HUDEP-2 (cell line): ENCODE data around the gene DSE.

Experiments
- DNase-seq, 76 experiments: peaks; one replicate each; lab custom pipeline; 2025; ENCODE audit not compliant: unreplicated experiment in 76 of 76; lab: John Stamatoyannopoulos, UW

DSE gene

GRCh38 chr6:116406678-116407345 lies 36.1 kb downstream of the DSE start:
- no peak for DNase-seq

- no peak for DNase-seq
These were observed 37.7 kb downstream of the DSE start for GRCh38 chr6:116408491-116408890.

GRCh38 chr6:116409756-116410155 lies 39.0 kb downstream of the DSE start:
- DNase-seq, result no peak

DNA sequence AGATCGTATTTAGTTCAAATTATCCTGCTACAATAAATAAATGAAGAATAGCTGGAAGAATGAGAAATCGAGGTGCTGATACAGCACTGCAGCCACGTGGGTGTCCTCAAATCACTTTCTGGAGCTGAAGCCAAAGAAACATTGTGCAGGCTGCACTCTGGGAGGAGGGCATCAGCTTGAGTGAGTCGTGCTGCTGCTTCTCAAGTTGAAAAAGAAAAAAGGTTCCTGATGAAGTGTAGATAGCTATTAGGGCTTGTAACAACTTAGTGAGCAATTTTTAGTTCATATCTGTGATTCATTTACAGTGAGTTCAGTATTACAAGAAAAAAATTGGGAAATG lies 40.5 kb downstream of the DSE start:
- DNase-seq, result no peak

GRCh38 chr6:116412270-116412669 lies 41.5 kb downstream of the DSE start:
- no peak for DNase-seq

- no peak for DNase-seq
These were observed 42.6 kb downstream of the DSE start for GRCh38 chr6:116413357-116413756.

GRCh38 chr6:116417661-116418060 lies 46.9 kb downstream of the DSE start:
- no peak for DNase-seq

GRCh38 chr6:116419069-116419786 lies 48.5 kb downstream of the DSE start:
- no peak for DNase-seq

- no peak for DNase-seq
These were observed 49.6 kb downstream of the DSE start for GRCh38 chr6:116420341-116420740.

- DNase-seq, result no peak
These were observed 51.5 kb downstream of the DSE start for GRCh38 chr6:116422238-116422637.

DNA sequence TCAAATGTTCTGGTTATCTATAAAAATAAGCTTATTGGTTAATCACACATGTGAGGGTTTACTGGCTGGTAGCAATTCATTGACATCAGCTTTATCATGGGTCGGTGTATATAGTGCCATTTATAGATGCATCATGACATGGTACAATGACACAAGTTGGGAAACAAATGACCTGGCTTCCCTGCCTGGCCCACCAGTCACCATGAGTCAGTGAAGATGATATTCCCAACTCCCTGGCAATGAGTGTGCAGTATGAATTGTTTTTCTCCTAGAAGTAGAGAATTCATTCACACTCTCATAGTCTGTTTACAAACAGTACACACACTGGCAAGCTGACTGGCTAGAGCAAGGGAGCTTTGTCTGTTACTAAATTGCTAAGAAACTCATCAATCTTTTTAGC lies 53.3 kb downstream of the DSE start:
- no peak for DNase-seq

- no peak for DNase-seq
These were observed 55.8 kb downstream of the DSE start for GRCh38 chr6:116426551-116426950.

- no peak for DNase-seq
These were observed 58.4 kb downstream of the DSE start for GRCh38 chr6:116429111-116429510.

GRCh38 chr6:116430860-116431259 lies 60.1 kb downstream of the DSE start:
- DNase-seq, result no peak

DNA sequence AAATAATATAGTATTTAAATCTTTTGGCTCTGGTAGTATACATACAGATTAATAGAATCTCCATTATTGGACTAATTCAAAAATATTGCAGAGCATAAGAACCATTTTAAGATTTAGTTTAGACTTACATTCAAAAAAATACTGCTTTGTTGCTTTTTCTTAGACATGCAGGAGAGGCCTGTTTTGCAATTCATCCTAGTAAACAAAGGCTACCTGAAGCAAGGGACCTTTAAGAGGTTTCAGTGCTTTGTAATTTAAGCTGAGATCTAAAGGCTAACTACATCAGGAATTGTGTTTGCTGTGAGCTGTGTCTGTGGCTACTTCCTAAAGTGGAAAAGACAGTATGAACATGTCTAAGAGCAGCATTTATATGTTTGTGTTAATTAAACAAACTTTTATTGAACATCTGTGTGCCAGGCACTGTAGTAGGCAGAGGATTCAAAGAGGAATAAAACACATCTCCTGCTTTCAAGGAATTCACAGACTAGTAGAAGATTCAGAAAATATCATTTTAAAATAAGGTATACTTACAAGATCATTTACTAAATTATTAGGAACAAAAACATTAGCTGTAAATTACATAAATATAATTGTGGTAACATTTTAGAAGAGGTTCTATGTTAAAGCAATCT lies 61.3 kb downstream of the DSE start:
- no peak for DNase-seq

DNA sequence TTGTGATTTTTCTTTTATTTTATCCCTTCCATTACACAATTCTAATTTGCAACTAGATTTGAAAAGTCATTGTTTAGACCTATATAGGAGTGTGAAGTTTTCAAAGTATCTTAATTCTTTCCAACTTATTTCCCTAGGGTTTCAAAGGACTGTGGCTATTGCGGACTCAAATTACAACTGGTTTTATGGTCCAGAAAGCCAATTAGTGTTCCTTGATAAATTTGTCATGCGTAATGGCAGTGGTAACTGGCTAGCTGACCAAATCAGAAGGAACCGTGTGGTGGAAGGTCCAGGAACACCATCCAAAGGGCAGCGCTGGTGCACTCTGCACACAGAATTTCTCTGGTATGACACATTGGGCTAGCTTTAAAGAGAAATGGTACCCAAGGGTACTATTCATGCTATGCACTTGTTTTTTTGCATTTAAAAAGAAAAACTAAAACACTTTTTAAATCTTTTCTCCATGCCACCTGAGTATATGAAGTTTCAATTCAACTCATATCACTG lies 62.5 kb downstream of the DSE start:
- no peak for DNase-seq

- DNase-seq, result no peak
These were observed 63.4 kb downstream of the DSE start for GRCh38 chr6:116434056-116434725.

DNA sequence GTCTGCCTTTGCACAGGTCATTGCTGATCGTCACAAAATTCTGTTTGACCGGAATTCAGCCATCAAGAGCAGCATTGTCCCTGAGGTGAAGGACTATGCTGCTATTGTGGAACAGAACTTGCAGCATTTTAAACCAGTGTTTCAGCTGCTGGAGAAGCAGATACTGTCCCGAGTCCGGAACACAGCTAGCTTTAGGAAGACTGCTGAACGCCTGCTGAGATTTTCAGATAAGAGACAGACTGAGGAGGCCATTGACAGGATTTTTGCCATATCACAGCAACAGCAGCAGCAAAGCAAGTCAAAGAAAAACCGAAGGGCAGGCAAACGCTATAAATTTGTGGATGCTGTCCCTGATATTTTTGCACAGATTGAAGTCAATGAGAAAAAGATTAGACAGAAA lies 65.8 kb downstream of the DSE start:
- no peak for DNase-seq

DNA sequence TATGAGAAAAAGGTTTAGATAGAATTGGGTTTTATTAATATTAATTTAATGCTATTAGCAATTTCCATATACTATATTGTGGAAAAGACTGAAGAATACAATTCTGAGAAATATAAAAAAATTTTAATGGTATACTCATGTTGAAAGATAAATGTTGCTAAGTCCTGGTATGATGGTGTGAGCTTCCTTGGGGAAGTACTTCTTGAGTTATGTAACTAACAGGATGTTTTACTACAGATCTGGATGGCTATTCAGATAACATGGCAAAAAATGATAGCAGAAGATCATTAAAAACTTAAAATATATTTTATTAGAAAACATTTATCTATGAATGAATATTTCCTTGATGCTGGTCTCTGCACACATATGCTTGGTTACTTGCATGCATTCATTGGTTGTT lies 66.9 kb downstream of the DSE start:
- no peak for DNase-seq

DNA sequence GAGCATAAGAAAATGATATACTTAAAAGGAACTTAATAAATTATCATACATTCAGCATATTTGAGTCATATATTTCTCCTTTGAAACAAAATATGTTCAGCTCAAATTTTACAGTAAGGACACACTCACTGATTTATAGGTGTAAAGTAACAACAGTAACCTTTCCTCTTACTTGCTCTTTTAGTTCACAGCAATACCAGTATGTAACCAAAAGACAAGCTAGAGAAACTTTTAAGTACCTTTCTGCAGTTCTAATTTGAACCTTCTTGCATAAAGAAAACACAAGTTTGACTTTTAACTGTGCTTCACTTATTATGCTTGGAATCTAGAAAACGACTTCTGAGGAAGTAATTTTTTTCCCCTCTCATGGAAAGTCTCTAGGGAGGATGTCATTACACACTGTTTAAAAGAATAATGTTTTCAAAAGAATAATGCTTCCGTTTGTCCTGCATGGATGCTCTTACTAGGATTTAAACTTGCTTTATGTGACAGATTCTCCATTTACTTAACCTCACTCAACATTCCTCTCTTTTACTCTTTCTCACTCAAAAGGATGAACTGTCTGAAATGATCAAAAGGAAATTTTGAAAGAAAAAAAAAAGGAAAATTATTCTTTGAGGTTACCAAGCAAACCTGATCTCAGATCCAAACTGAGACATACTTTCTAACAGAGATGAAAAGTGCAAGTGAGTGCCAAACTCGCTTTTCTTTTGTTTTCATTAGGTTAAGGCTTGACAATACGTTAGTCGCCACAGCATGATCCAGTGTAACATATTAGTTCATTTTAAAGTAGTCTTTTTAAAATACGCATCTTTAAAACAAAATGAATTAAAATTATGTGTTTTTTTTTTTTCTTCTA lies 68.1 kb downstream of the DSE start:
- no peak for DNase-seq
